Sigmoid colon (tissue), 4 donors: ENCODE measurements around the gene DDX1.

Source experiments
- EP300 ChIP-seq, 4 donors: sonication (generic); formaldehyde crosslinking; IDR thresholded peaks; one replicate each; pipeline ENCODE4 v1.6.1; 2017; ENCODE audit warnings: antibody characterized with exemption in 4 of 4
- POLR2A ChIP-seq, 2 donors: fragments of 450-650 bp; IDR thresholded peaks; one replicate each; pipeline ENCODE4 v1.6.1; 2016; ENCODE audit warnings: antibody characterized with exemption in 2 of 2, mild to moderate bottlenecking in 2 of 2, moderate library complexity in 2 of 2
- POLR2AphosphoS5 ChIP-seq, 4 donors: sonication (generic); formaldehyde crosslinking; IDR thresholded peaks; one replicate each; pipeline ENCODE4 v1.6.1; 2017; ENCODE audit warnings: antibody characterized with exemption in 4 of 4
- TF ChIP-seq, protein P1 (sequence below), 4 experiments: fragments of 450-650 bp in 3 of 4; fragments of 200-600 bp in 1 of 4; IDR thresholded peaks; one replicate each; pipeline ENCODE4 v1.5.1; 2016 to 2019; ENCODE audit warnings: antibody characterized with exemption in 4 of 4, mild to moderate bottlenecking in 3 of 4, moderate library complexity in 2 of 4

DNA sequence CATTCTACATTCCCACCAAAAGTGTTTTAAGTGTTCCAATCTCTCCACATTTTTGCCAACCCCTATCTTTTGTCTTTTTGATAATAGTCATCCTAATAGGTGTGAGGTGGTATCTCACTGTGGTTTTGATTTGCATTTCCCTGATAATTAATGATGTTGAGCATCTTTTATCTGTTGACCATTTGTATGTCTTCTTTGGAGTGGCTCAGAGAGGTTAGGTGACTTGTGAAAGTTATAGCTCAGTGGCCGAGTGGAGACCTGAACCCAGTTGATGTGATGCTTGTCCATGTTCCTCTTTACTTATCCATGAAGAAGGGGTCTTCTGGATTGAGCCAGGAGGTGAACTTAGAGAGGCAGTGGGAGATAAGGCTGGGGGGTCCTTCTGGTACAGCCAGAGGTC is 78.8 kb downstream of the DDX1 start:
- TF ChIP-seq POLR2A (IDR thresholded peaks at IDR 0.05), result no peak
- TF ChIP-seq, protein P1, sequence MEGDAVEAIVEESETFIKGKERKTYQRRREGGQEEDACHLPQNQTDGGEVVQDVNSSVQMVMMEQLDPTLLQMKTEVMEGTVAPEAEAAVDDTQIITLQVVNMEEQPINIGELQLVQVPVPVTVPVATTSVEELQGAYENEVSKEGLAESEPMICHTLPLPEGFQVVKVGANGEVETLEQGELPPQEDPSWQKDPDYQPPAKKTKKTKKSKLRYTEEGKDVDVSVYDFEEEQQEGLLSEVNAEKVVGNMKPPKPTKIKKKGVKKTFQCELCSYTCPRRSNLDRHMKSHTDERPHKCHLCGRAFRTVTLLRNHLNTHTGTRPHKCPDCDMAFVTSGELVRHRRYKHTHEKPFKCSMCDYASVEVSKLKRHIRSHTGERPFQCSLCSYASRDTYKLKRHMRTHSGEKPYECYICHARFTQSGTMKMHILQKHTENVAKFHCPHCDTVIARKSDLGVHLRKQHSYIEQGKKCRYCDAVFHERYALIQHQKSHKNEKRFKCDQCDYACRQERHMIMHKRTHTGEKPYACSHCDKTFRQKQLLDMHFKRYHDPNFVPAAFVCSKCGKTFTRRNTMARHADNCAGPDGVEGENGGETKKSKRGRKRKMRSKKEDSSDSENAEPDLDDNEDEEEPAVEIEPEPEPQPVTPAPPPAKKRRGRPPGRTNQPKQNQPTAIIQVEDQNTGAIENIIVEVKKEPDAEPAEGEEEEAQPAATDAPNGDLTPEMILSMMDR (IDR thresholded peaks at IDR 0.05), result no peak
- TF ChIP-seq POLR2AphosphoS5 (IDR thresholded peaks at IDR 0.05), result no peak
- TF ChIP-seq EP300 (IDR thresholded peaks at IDR 0.05), result no peak
